DOHH2 (cell line): Measurements from ENCODE around the gene THSD7A.

Source experiments
- CTCF ChIP-seq: fragments of 200-600 bp; sonication (generic); IDR thresholded peaks from one replicate; pipeline ENCODE4 v1.5.1; 2014; ENCODE audit warnings: antibody characterized with exemption, mild to moderate bottlenecking, low read depth, low read length; ENCODE audit not compliant: poor library complexity, severe bottlenecking
- EZH2phosphoT487 ChIP-seq: fragments of 200-600 bp; sonication (generic); IDR thresholded peaks from 2 replicates; pipeline ENCODE4 v1.6.1; 2017; ENCODE audit warnings: borderline replicate concordance, mild to moderate bottlenecking, antibody characterized with exemption, low read length, moderate library complexity, mixed read lengths

DNA sequence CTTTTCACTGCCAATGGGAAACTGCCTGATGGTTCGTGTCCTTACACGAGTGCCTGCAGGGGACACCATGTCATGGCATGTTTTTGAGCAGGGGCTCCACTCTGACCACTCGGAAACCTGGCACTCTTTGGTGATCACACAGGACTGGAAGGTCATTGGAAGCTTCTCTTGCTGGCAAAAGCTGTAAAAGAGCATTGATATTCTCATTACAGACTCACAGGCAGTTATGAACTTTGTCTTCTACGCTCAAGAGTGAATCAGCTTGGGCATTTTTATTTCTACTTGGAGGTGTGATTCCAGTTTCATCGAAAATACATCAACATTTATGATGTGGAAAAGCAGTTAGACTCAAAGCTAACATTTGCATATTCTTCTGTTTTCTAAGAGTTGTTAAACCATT lies 238.7 kb downstream of the THSD7A start:
- TF ChIP-seq CTCF (no peak), EZH2phosphoT487 (no peak)
